ENCODE measurements around the gene SUSD3.

Gene SUSD3

GRCh38 chr9:93083592-93084470, 25.3 kb downstream of the SUSD3 start:
- no peak for TF ChIP-seq CTCF (IDR thresholded peaks at IDR 0.05)

- TF ChIP-seq CTCF (IDR thresholded peaks at IDR 0.05), result no peak
These were observed 26.0 kb downstream of the SUSD3 start for GRCh38 chr9:93084471-93084881.

- TF ChIP-seq CTCF (IDR thresholded peaks at IDR 0.05), result no peak
These were observed 27.2 kb downstream of the SUSD3 start for GRCh38 chr9:93085676-93086075.

GRCh38 chr9:93086447-93087224, 28.1 kb downstream of the SUSD3 start:
- TF ChIP-seq CTCF (IDR thresholded peaks at IDR 0.05), result no peak

- TF ChIP-seq CTCF (IDR thresholded peaks at IDR 0.05), result no peak
These were observed 29.6 kb downstream of the SUSD3 start for GRCh38 chr9:93087971-93088655.

GRCh38 chr9:93088656-93089015, 30.1 kb downstream of the SUSD3 start:
- TF ChIP-seq CTCF (IDR thresholded peaks at IDR 0.05), result no peak

GRCh38 chr9:93089024-93089423, 30.5 kb downstream of the SUSD3 start:
- TF ChIP-seq CTCF (IDR thresholded peaks at IDR 0.05), result no peak

Data from LNCAP (cell line).